Measurements from ENCODE around the gene OR10G8. TPM values are rescaled to one million over a fixed set of nuclear protein-coding genes. Genes with fewer than 3 reads are reported as not detected.
A peak's percentile ranks its signal among the peaks of the same experiment; 100 is the strongest.

OR10G8 gene
- total RNA-seq, 1 donor from 2014 or later, result not detected

- H3K27ac Mint-ChIP-seq, result peak overlapping the region; percentile 89
- no peaks in the 10 kb centered on the region for H3K4me1 Mint-ChIP-seq (ENCODE audit: unreplicated experiment)
- no peak for DNase-seq (ENCODE audit: extremely low spot score, unreplicated experiment)
- peaks cover 4% of the 10 kb centered on the region for H3K27me3 Mint-ChIP-seq
- TF ChIP-seq CTCF (conservative IDR thresholded peaks at IDR 0.05), result no peak
- H3K36me3 Mint-ChIP-seq, result no peaks in the 10 kb centered on the region
- H3K9me3 Mint-ChIP-seq, result no peaks in the 10 kb centered on the region
- H3K4me3 Mint-ChIP-seq, result no peak overlapping the region
Observed at GRCh38 chr11:124079631-124080326, 53.2 kb downstream of the OR10G8 start.

Other genes with a start within 250 kb of the OR10G8 start
- gene OR6M1, start 220.4 kb upstream of the OR10G8 start, total RNA-seq (ENCODE audit: low replicate concordance), result not detected in 2 replicates
- gene TMEM225, start 141.1 kb upstream of the OR10G8 start, total RNA-seq (ENCODE audit: low replicate concordance), result not detected in 2 replicates
- gene OR8D4, start 124.6 kb upstream of the OR10G8 start, total RNA-seq (ENCODE audit: low replicate concordance), result not detected in 2 replicates
- gene OR4D5, start 87.2 kb upstream of the OR10G8 start, total RNA-seq (ENCODE audit: low replicate concordance), result not detected in 2 replicates
- not detected in 2 replicates for gene OR6T1, start 83.0 kb upstream of the OR10G8 start, total RNA-seq (ENCODE audit: low replicate concordance)
- not detected in 2 replicates for gene OR10S1, start 49.0 kb upstream of the OR10G8 start, total RNA-seq (ENCODE audit: low replicate concordance)
- not detected in 2 replicates for gene OR10G6, start 31.6 kb upstream of the OR10G8 start, total RNA-seq (ENCODE audit: low replicate concordance)
- not detected in 2 replicates for gene OR10G4, start 13.8 kb upstream of the OR10G8 start, total RNA-seq (ENCODE audit: low replicate concordance)
- gene OR10G9, start 3.8 kb upstream of the OR10G8 start, total RNA-seq (ENCODE audit: low replicate concordance), result not detected in 2 replicates
- gene OR10G7, start 14.5 kb downstream of the OR10G8 start, total RNA-seq (ENCODE audit: low replicate concordance), result not detected in 2 replicates
- 29.7 and 42.9 TPM in 2 replicates for gene VWA5A, start 88.7 kb downstream of the OR10G8 start, total RNA-seq (ENCODE audit: low replicate concordance)
- gene OR10D3, start 156.5 kb downstream of the OR10G8 start, total RNA-seq (ENCODE audit: low replicate concordance), result 0.26 TPM in 1 of 2 replicates, not detected in the other
- gene OR8G1, start 214.3 kb downstream of the OR10G8 start, total RNA-seq (ENCODE audit: low replicate concordance), result not detected in 2 replicates
- gene OR8G5, start 229.6 kb downstream of the OR10G8 start, total RNA-seq (ENCODE audit: low replicate concordance), result 0.26 TPM in 1 of 2 replicates, not detected in the other

All from type B pancreatic cell (in vitro differentiated cells).